Tibial artery (tissue), 4 donors: ENCODE data around the gene DMAC2L.

Experiments
- DNase-seq, 2 donors: peaks; one replicate each; pipeline ENCODE4 v3.0.0-alpha.2; 2019
- H3K27ac ChIP-seq, 2 donors: fragments of 200-600 bp; sonication (generic) in 1 of 2; 1 replicate in 1 of 2; 2 replicates in 1 of 2; pipeline ENCODE4 v1.5.1; 2018 to 2019; ENCODE audit warnings: mild to moderate bottlenecking in 1 of 2
- H3K27me3 ChIP-seq, 2 donors: fragments of 200-600 bp; sonication (generic) in 1 of 2; one replicate each; pipeline versions ENCODE4 v1.5.1 to v1.6.0; 2016 to 2019
- H3K36me3 ChIP-seq, 3 donors: fragments of 200-600 bp; sonication (generic) in 2 of 3; one replicate each; pipeline ENCODE4 v1.5.1; 2016 to 2019; ENCODE audit warnings: mild to moderate bottlenecking in 2 of 3
- H3K4me1 ChIP-seq, 4 donors: fragments of 200-600 bp; sonication (generic) in 2 of 4; 1 replicate in 3 of 4; 2 replicates in 1 of 4; pipeline ENCODE4 v1.5.1; 2016 to 2019
- H3K4me3 ChIP-seq, 2 donors: fragments of 200-600 bp; sonication (generic) in 1 of 2; 1 replicate in 1 of 2; 2 replicates in 1 of 2; pipeline ENCODE4 v1.5.1; 2018 to 2019; ENCODE audit warnings: mild to moderate bottlenecking in 2 of 2
- H3K9me3 ChIP-seq, 3 donors: fragments of 200-600 bp; sonication (generic) in 1 of 3; one replicate each; pipeline ENCODE4 v1.5.1; 2016 to 2019
- intact Hi-C: fragments of 100-400 bp; cut with DNase I; formaldehyde crosslinking; loops from one replicate; pipeline ENCODE4 v1.15.0; 2023; ENCODE audit warnings: low total_unique reads
- TF ChIP-seq, protein P1 (sequence below), 2 experiments: fragments of 200-600 bp in 1 of 2; fragments of 450-650 bp in 1 of 2; IDR thresholded peaks; one replicate each; pipeline ENCODE4 v1.5.1; 2017 to 2019; ENCODE audit warnings: antibody characterized with exemption in 2 of 2, mild to moderate bottlenecking in 1 of 2, moderate library complexity in 1 of 2

The DMAC2L gene

DNA sequence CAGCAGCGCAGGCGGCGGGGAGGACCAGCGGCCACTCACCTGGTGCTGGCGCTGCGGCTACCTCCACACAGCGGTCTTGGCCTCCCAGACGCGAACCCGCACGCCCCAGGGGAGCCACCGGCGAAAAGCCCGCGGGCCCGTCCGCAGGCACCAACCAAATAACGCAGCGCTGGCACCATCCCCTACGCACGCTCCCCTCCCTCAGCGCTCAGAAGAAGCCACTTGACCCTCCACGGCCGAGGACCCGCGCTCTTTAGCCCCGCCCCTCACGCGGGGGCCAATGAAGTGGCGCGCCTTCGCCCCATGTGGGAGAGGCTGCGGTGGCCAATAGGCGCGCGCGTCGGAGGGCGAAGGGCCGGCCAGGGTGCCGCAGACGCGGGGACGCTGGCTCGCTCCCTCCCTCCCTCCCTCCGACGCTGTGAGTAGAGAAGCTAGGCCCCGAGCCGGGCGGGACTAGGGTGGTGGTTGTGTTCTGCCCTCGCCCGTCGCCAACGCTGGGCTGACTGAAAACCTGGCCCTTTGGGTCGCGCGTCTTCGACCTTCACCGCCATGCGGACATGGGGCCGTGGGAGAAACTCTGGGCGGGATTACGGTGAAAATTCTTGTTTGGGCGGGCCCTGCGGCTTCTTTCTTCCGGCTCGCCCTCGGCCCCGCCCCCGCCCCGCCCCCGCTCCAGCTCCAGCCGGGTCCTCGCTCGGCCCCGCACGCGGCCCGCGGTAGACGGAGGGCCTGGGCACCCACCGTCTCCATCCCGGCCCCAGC lies at the start of gene DMAC2L, which contains the start of gene L2HGDH:
Gene DMAC2L, plus strand, starts transcription at position 353 of the 762 bp plus-strand sequence. CDS start 9,164 bp downstream, outside the sequence.
Gene L2HGDH, minus strand, starts transcription at position 258 of the 762 bp plus-strand sequence. Its CDS starts 79 bp downstream, at position 179.
- peaks cover 0 to 20% (median 12%) of the 10 kb centered on the region in 4 donors for H3K4me1 ChIP-seq
- no peaks in the 10 kb centered on the region for H3K9me3 ChIP-seq
- no peaks in the 10 kb centered on the region for H3K27me3 ChIP-seq
- intact Hi-C loops = loop anchor here (2.0 to 5.0 kb wide), 2 partner anchors 80 to 221 kb away; partner anchors contain the start of genes MAP4K5 and SOS2
- TF ChIP-seq, protein P1, sequence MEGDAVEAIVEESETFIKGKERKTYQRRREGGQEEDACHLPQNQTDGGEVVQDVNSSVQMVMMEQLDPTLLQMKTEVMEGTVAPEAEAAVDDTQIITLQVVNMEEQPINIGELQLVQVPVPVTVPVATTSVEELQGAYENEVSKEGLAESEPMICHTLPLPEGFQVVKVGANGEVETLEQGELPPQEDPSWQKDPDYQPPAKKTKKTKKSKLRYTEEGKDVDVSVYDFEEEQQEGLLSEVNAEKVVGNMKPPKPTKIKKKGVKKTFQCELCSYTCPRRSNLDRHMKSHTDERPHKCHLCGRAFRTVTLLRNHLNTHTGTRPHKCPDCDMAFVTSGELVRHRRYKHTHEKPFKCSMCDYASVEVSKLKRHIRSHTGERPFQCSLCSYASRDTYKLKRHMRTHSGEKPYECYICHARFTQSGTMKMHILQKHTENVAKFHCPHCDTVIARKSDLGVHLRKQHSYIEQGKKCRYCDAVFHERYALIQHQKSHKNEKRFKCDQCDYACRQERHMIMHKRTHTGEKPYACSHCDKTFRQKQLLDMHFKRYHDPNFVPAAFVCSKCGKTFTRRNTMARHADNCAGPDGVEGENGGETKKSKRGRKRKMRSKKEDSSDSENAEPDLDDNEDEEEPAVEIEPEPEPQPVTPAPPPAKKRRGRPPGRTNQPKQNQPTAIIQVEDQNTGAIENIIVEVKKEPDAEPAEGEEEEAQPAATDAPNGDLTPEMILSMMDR (IDR thresholded peaks at IDR 0.05) = peak in 1 of 2 experiments; percentile 18
- peak; percentile 91 to 96 for DNase-seq
- peak within 1 kb of the TSS; percentile 86 to 87 for H3K27ac ChIP-seq
- no peaks in the 10 kb centered on the region for H3K36me3 ChIP-seq
- H3K4me3 ChIP-seq = peak within 1 kb of the TSS; percentile 73 to 84

DNA sequence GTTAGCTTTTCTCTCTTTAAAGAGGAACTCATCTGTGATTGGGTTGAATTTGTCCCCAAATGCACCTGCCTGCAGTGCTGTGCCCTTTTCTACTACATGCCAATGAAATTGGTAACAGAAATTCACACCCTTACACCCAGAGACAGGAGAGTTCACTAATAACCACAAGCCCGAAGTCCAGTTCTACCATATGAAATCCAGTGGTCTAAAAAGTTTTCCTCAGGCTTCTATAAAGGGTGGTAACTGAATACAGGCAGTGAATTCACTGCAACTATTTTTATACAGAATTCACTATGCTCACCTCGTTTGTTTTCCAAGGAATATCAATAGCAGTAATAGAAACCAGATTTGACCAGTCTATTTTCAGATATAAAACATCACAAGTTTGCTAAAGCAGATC lies 49.3 kb upstream of the DMAC2L start:
- Histone ChIP-seq H3K27me3 (no peaks in the 10 kb centered on the region), H3K9me3 (no peaks in the 10 kb centered on the region), H3K4me1 (no peaks in the 10 kb centered on the region), H3K27ac (no peak overlapping the region), H3K4me3 (no peak overlapping the region), H3K36me3 (no peaks in the 10 kb centered on the region)
- TF ChIP-seq, protein P1 (IDR thresholded peaks at IDR 0.05) = no peak
- no peak for DNase-seq
- intact Hi-C loops = no loop called here

DNA sequence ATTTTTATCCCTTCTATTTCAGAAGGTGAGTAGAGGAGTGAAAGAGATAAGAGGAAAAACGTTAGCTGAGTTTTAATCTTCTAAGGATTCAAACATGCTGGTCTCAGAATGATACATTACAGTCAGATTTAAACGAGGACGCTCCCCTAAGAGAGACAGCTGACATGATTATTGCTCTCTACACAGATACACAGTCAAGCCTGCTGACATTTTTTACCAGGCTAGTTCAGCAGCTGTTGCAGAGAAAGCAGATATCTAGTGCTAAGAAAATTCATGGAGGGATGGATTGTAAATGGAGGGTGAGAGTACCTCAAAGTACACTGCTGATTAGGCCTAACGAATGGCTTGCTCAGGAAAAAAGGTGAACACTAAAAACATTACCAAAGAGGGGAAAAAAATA lies 48.8 kb upstream of the DMAC2L start:
- Histone ChIP-seq H3K27me3 (no peaks in the 10 kb centered on the region), H3K27ac (no peak overlapping the region), H3K9me3 (no peaks in the 10 kb centered on the region), H3K4me1 (no peaks in the 10 kb centered on the region), H3K4me3 (no peak overlapping the region), H3K36me3 (no peaks in the 10 kb centered on the region)
- intact Hi-C loops = no loop called here
- no peak for DNase-seq
- TF ChIP-seq, protein P1 (IDR thresholded peaks at IDR 0.05) = no peak

DNA sequence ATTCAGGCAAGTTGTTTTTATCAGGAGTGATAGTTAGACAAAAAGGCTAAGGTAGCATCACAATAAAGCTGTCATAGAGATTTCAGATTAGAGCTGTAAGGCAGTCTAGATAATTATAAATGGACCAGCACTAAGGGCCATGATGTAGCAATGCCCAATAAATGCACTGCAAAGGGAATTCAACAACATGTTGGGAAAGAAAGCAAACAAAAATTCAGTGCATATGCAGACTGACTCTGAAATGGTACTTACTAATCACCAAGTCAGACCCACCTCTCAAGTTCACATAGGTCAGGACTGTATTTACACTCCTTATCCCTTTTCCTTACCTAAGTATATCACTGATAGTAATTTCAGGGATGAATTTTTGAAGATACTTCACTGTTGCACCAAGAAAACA lies 47.1 kb upstream of the DMAC2L start:
- intact Hi-C loops = no loop called here
- Histone ChIP-seq H3K9me3 (no peaks in the 10 kb centered on the region), H3K4me3 (no peak overlapping the region), H3K27ac (no peak overlapping the region), H3K4me1 (no peaks in the 10 kb centered on the region), H3K27me3 (no peaks in the 10 kb centered on the region), H3K36me3 (no peaks in the 10 kb centered on the region)
- no peak for DNase-seq
- TF ChIP-seq, protein P1 (IDR thresholded peaks at IDR 0.05) = no peak

DNA sequence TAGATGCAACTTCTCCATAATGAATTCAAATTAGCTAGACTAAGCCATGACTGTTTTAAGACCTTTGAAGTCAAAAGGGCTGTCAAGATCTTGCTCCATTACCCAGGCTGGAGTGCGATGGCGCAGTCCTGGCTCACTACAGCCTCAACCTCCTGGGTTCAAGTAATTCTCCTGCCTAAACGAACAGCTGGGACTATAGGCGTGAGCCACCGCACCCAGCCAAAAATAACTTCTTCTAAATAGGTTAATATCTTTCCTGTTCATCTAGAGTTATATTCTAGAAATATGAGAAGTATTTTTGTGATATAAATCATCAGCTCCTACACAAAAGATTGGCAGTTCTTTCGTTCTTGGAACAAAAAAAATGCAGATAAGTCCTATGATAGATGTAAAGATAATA lies 41.2 kb upstream of the DMAC2L start:
- Histone ChIP-seq H3K9me3 (no peaks in the 10 kb centered on the region), H3K27ac (no peak overlapping the region), H3K27me3 (no peaks in the 10 kb centered on the region), H3K4me1 (no peaks in the 10 kb centered on the region), H3K36me3 (no peaks in the 10 kb centered on the region), H3K4me3 (no peak overlapping the region)
- no peak for DNase-seq
- TF ChIP-seq, protein P1 (IDR thresholded peaks at IDR 0.05) = no peak
- intact Hi-C loops = no loop called here
